Ascending aorta (tissue), 2 donors: Measurements from ENCODE around the gene TAS2R4. TPM values are rescaled to one million over a fixed set of nuclear protein-coding genes. Genes with fewer than 3 reads are reported as not detected.
A peak's percentile ranks its signal among the peaks of the same experiment; 100 is the strongest.
"Not testable (repeated sequence)": the region's sequence is repeated elsewhere in the genome, so short reads cannot be mapped to it uniquely, and the experiment has no call there.

ENCODE experiments used
- DNase-seq, 2 donors: peaks; one replicate each; pipeline ENCODE4 v3.0.0-alpha.2; 2019; ENCODE audit warnings: low spot score in 2 of 2
- H3K27ac ChIP-seq, 2 donors: fragments of 200-600 bp; sonication (generic); one replicate each; pipeline ENCODE4 v1.5.1; 2016 to 2017; ENCODE audit warnings: mild to moderate bottlenecking in 1 of 2
- H3K27me3 ChIP-seq: fragments of 200-600 bp; sonication (generic); one replicate; pipeline ENCODE4 v1.5.1; 2017
- H3K36me3 ChIP-seq, 2 donors: fragments of 200-600 bp; sonication (generic); one replicate each; pipeline ENCODE4 v1.5.1; 2016
- H3K4me1 ChIP-seq, 2 donors: fragments of 200-600 bp; sonication (generic); one replicate each; pipeline ENCODE4 v1.5.1; 2016 to 2017; ENCODE audit warnings: mild to moderate bottlenecking in 1 of 2
- H3K4me3 ChIP-seq, 2 donors: fragments of 200-600 bp; sonication (generic); one replicate each; pipeline ENCODE4 v1.5.1; 2016 to 2017; ENCODE audit warnings: mild to moderate bottlenecking in 1 of 2
- H3K9me3 ChIP-seq, 2 donors: fragments of 200-600 bp; sonication (generic); one replicate each; pipeline ENCODE4 v1.5.1; 2016
- CTCF ChIP-seq, 3 experiments: fragments of 200-600 bp in 2 of 3; fragments of 450-650 bp in 1 of 3; sonication (generic) in 2 of 3; IDR thresholded peaks; one replicate each; pipeline ENCODE4 v1.5.1; 2016 to 2019; ENCODE audit warnings: antibody characterized with exemption in 3 of 3, mild to moderate bottlenecking in 1 of 3, moderate library complexity in 1 of 3
- intact Hi-C: fragments of 100-400 bp; cut with DNase I; formaldehyde crosslinking; loops from one replicate; pipeline ENCODE4 v1.15.1; 2023
- total RNA-seq: library from RNA; depleted of rRNA; stranded (reverse); fragments of >200 nt; gene quantifications from one replicate; pipeline ENCODE4 v1.1.0, GENCODE V29; 2016

Gene TAS2R4
- total RNA-seq, 1 donor from 2014 or later, result not detected

DNA sequence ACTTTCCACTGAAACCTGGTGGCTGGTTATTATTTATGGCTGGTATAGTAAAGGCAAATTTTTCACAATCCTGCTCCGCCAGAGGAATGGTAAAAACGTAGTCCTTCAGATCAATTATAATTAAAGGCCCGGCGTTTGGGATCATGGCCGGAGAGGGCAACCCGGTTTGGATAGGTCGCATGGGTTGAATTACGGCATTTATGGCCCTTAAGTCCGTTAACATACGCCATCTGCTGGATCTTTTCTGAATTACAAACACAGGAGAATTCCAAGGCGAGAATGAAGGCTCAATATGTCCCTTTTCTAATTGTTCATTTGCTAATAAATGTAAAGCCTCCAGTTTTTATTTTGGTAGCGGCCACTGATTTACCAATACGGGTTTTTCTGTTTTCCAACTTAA, 23.8 kb upstream of the TAS2R4 start:
- Histone ChIP-seq H3K4me3 (no peak overlapping the region), H3K27ac (no peak overlapping the region), H3K9me3 (peaks cover 7 to 9% of the 10 kb centered on the region in 2 donors), H3K27me3 (no peaks in the 10 kb centered on the region), H3K36me3 (peaks cover 61 to 79% of the 10 kb centered on the region in 2 donors), H3K4me1 (no peaks in the 10 kb centered on the region)
- intact Hi-C loops, result no loop called here
- no peak for DNase-seq
- peak in 2 of 3 experiments; percentile 4 to 11 for TF ChIP-seq CTCF (IDR thresholded peaks at IDR 0.05)

- no peak for DNase-seq
- no peaks in the 10 kb centered on the region for H3K4me1 ChIP-seq
- H3K27ac ChIP-seq, result no peak overlapping the region
- H3K36me3 ChIP-seq, result peaks cover 49 to 68% of the 10 kb centered on the region in 2 donors
- peaks cover 7 to 9% of the 10 kb centered on the region in 2 donors for H3K9me3 ChIP-seq
- no peak overlapping the region for H3K4me3 ChIP-seq
- intact Hi-C loops, result no loop called here
- H3K27me3 ChIP-seq, result no peaks in the 10 kb centered on the region
- peak in 2 of 3 experiments; percentile 29 to 36 for TF ChIP-seq CTCF (IDR thresholded peaks at IDR 0.05)
These were observed 21.5 kb upstream of the TAS2R4 start for GRCh38 chr7:141754939-141755338.

DNA sequence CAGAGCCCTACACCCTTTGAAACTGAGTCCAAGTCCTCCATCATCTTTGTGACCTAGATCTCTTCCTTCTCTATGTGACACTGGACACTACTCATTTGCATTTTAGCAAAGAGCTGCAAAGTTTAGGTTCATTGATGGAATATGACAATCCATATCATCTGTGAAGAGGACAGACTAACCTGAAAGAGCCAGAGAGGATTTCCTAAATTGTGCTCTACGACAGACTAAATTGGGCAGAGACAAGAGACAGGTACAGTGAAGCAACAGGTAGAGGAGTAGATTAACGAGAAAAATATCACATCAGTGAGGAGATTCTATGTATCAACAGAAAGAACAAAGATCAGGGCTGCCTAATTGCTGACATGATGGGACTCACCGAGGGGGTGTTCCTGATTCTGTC, 12.7 kb upstream of the TAS2R4 start, which contains the start of gene TAS2R3:
TSS of gene TAS2R3 (plus strand) at position 301 of the 400 bp plus-strand sequence. CDS start at position 363, 62 bp downstream.
- no peak for DNase-seq
- H3K36me3 ChIP-seq, result peaks cover 10 to 51% of the 10 kb centered on the region in 2 donors
- TF ChIP-seq CTCF (IDR thresholded peaks at IDR 0.05), result no peak
- no peaks in the 10 kb centered on the region for H3K27me3 ChIP-seq
- no peak within 1 kb of the TSS for H3K4me3 ChIP-seq
- no peaks in the 10 kb centered on the region for H3K4me1 ChIP-seq
- no peak within 1 kb of the TSS for H3K27ac ChIP-seq
- intact Hi-C loops, result no loop called here
- no peaks in the 10 kb centered on the region for H3K9me3 ChIP-seq

- H3K36me3 ChIP-seq, H3K27me3 ChIP-seq, H3K4me1 ChIP-seq, H3K4me3 ChIP-seq, H3K9me3 ChIP-seq, DNase-seq, intact Hi-C loops, H3K27ac ChIP-seq: not testable (repeated sequence)
These were observed 6.3 kb upstream of the TAS2R4 start for GRCh38 chr7:141770083-141770583.

DNA sequence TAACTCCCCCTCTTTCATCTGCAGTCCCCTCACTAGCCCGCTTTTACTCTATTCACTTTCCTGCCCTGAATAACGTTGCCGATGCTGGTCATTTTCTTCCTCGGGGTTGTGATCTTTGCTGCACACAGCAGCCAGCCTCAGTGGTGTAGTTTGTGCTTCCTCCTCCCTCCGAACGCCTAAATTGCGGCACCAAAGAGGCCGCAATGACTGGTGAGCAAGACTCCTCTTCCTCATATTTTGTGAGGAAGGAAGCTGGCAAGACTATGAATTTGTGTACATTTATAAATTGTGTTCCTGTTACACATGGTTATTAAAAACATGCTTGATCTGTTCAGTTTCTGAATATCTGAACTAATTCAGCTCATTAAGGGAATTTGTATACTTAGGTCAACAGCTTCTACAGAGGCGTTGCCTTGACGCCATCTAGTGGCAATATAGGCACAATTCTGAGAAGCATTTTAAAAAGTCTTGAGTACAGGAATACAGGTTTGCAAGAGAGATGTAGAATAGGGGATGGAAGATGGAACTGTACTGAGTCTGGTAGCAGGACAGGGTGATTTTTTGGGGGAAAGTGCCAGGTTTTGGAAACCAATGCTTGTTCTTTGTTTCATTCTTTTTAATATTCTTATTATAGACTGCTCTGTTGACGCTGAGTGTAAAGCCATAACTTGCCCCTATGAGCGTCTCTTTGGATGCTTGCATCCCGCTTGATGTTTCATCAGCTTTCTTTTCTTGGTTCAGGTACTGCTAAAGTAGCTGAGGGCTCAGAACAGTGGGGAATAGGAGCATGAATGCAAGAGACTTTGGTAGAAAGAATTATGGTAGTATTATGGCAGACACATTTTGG, 9.5 kb downstream of the TAS2R4 start:
- peak in 2 of 3 experiments; percentile 30 to 58 for TF ChIP-seq CTCF (IDR thresholded peaks at IDR 0.05)
- Histone ChIP-seq H3K36me3 (peaks cover 0 to 6% of the 10 kb centered on the region in 2 donors), H3K4me3 (no peak overlapping the region)

DNA sequence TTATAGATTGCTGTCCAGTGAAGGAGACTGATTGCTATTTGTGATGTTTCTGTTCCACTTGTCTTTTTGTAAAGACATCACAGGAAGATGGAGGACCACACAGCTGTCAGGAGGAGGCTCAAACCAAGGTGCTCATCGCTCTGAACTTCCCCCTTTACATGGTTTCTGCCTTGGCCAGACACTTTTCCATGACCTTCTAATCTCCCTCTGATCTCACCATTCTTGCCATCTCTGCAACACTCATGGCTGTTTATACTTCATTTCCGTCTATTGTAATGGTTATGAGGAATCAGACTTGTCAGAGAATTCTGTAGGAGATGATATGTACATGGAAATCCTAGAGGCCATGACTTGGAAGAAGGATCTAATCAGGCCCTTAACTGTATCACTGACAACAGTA, 11.8 kb downstream of the TAS2R4 start:
- Histone ChIP-seq H3K4me1 (no peaks in the 10 kb centered on the region), H3K27me3 (no peaks in the 10 kb centered on the region), H3K9me3 (no peaks in the 10 kb centered on the region), H3K36me3 (peaks cover 0 to 6% of the 10 kb centered on the region in 2 donors), H3K27ac (no peak overlapping the region), H3K4me3 (no peak overlapping the region)
- intact Hi-C loops, result no loop called here
- TF ChIP-seq CTCF (IDR thresholded peaks at IDR 0.05), result no peak
- no peak for DNase-seq

More for the DNA sequence above, 9.5 kb downstream of the TAS2R4 start:
- no peaks in the 10 kb centered on the region for H3K27me3 ChIP-seq
- H3K4me1 ChIP-seq, result no peaks in the 10 kb centered on the region
- no peaks in the 10 kb centered on the region for H3K9me3 ChIP-seq
- DNase-seq, result no peak
- intact Hi-C loops, result no loop called here
- H3K27ac ChIP-seq, result no peak overlapping the region
